ENCODE results near the gene ZBTB40. TPM values are rescaled to one million over a fixed set of nuclear protein-coding genes. Genes with fewer than 3 reads are reported as not detected.

The ZBTB40 gene
- total RNA-seq, 1 donor = 14.8 TPM

- Histone ChIP-seq H3K9me3 (ENCODE audit: low read depth, low read length) (no peaks in the 10 kb centered on the region), H3K4me3 (ENCODE audit: low read length) (no peak overlapping the region), H3K4me1 (ENCODE audit: insufficient read depth, low read length) (no peaks in the 10 kb centered on the region), H3K27me3 (ENCODE audit: insufficient read depth, low read length) (peaks cover 6% of the 10 kb centered on the region)
Observed at GRCh38 chr1:22417466-22417865, 34.2 kb upstream of the ZBTB40 start.

- no peak overlapping the region for H3K4me3 ChIP-seq (ENCODE audit: low read length)
- H3K27me3 ChIP-seq (ENCODE audit: insufficient read depth, low read length) = peaks cover 6% of the 10 kb centered on the region
- no peaks in the 10 kb centered on the region for H3K9me3 ChIP-seq (ENCODE audit: low read depth, low read length)
- no peaks in the 10 kb centered on the region for H3K4me1 ChIP-seq (ENCODE audit: insufficient read depth, low read length)
Observed at GRCh38 chr1:22418312-22418711, 33.3 kb upstream of the ZBTB40 start.

DNA sequence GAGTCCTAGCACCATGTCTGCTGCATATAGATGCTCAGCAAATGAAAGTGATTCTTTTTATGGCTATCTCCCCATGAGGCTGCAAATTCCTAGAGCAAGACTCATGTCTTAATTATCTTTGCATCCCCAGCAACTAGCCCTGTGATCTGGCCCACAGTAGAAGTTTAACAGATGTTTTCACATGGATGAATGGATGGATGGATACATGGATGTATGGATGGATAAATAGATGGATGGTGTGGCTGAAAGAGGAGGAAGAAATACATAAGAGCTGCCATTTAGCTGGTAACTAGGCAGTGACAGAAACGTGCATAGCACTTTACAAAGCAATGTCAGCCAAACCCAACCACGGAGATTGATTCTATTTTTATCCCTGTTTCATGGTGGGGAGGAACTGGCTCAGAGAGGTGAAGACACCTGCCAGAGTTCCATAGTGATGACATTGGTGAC is 32.7 kb upstream of the ZBTB40 start:
- Histone ChIP-seq H3K27me3 (ENCODE audit: insufficient read depth, low read length) (peaks cover 6% of the 10 kb centered on the region), H3K4me1 (ENCODE audit: insufficient read depth, low read length) (no peaks in the 10 kb centered on the region), H3K9me3 (ENCODE audit: low read depth, low read length) (no peaks in the 10 kb centered on the region), H3K4me3 (ENCODE audit: low read length) (no peak overlapping the region)

DNA sequence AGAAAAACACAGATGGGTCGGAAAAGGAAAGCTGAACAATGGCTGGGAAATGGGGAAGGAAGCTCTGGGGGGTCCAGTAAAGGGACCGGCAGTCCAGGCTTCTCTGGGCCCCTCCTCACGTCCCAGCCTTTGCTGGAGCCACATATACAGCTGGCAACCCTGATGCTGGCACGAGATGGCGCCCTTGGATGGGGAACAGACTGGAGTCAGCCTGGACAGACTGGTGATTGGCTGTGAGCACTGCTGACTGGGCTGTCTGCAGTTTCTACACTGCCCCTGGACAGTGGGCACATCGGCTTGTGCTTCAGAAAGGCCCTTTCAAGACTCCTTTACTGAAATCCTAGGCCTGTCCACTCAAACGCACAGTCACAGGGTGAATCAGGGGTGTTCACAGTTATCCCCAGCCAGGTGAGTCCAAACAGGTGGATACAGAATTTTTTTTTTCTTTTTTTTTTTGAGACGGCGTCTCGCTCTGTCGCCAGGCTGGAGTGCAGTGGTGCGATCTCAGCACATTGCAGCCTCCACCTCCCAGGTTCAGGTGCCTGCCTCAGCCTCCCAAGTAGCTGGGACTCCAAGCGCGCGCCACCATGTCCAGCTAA is 31.1 kb upstream of the ZBTB40 start:
- Histone ChIP-seq H3K9me3 (ENCODE audit: low read depth, low read length) (no peaks in the 10 kb centered on the region), H3K27me3 (ENCODE audit: insufficient read depth, low read length) (peaks cover 6% of the 10 kb centered on the region), H3K4me1 (ENCODE audit: insufficient read depth, low read length) (no peaks in the 10 kb centered on the region), H3K4me3 (ENCODE audit: low read length) (no peak overlapping the region)

GRCh38 chr1:22426781-22427180 is 24.9 kb upstream of the ZBTB40 start:
- no peaks in the 10 kb centered on the region for H3K27me3 ChIP-seq (ENCODE audit: insufficient read depth, low read length)
- H3K4me1 ChIP-seq (ENCODE audit: insufficient read depth, low read length) = no peaks in the 10 kb centered on the region
- H3K9me3 ChIP-seq (ENCODE audit: low read depth, low read length) = no peaks in the 10 kb centered on the region
- H3K4me3 ChIP-seq (ENCODE audit: low read length) = no peak overlapping the region

DNA sequence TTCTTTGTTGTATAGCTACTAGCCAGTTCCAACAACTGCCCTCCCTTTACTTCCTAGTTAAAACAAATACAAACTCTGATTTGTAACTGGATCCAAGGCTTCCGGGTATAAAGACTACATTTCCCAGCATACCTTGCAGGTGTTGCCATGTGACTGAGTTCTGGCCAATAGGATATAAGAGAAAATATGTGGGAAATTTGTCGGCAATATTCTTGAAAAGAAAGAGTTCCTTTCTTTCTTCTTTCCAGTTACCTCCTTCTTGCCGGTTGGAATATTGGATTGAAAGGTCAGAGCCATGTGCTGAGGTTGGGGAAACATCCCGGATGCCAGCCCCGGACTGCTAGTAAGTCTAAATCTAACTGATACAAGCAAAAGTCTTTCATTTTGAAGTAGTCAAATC is 23.0 kb upstream of the ZBTB40 start:
- peak overlapping the region; percentile 37 for H3K4me3 ChIP-seq (ENCODE audit: low read length)
- H3K9me3 ChIP-seq (ENCODE audit: low read depth, low read length) = no peaks in the 10 kb centered on the region
- H3K27me3 ChIP-seq (ENCODE audit: insufficient read depth, low read length) = no peaks in the 10 kb centered on the region
- no peaks in the 10 kb centered on the region for H3K4me1 ChIP-seq (ENCODE audit: insufficient read depth, low read length)

DNA sequence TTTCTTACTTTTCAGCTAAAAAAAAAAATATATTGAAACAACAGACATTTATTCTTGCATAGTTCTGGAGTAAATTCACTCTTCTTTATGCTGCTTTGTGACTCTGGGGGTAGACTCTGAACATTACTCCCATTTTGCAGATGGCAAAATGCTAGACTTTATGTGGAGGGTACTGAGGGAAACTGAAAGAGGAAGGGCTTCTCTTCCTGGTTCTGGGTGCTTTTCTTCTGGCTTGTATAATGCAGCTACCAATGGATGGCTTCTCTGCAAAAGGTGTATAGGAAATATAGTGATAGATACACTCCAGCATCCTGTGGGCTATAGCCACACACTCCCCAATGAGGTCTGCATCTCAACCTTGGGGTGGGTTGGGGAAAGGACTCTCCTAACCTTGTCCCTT is 19.7 kb upstream of the ZBTB40 start:
- Histone ChIP-seq H3K9me3 (ENCODE audit: low read depth, low read length) (no peaks in the 10 kb centered on the region), H3K27me3 (ENCODE audit: insufficient read depth, low read length) (no peaks in the 10 kb centered on the region), H3K4me3 (ENCODE audit: low read length) (no peak overlapping the region), H3K4me1 (ENCODE audit: insufficient read depth, low read length) (no peaks in the 10 kb centered on the region)

DNA sequence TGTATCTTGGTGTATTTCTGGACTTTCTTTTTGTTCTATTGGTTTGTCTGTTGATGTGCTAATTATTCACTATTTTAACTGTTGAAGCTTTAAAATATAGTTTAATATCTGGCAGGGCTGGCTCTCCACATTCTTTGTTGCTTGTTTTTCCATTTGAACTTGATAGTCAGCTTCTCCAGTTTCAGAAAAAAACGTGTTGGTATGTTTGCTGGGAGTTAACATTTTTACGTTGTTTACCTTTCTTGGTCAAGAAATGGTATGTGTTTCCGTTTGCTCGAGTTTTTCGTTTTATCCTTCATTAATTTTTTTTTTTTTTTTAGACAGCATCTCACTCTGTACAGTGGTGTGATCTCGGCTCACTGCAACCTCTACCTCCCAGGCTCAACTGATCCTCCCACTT is 16.9 kb upstream of the ZBTB40 start:
- no peaks in the 10 kb centered on the region for H3K27me3 ChIP-seq (ENCODE audit: insufficient read depth, low read length)
- peaks cover 5% of the 10 kb centered on the region for H3K9me3 ChIP-seq (ENCODE audit: low read depth, low read length)
- H3K4me3 ChIP-seq (ENCODE audit: low read length) = no peak overlapping the region
- H3K4me1 ChIP-seq (ENCODE audit: insufficient read depth, low read length) = no peaks in the 10 kb centered on the region

- Histone ChIP-seq H3K4me1 (ENCODE audit: insufficient read depth, low read length) (no peaks in the 10 kb centered on the region), H3K9me3 (ENCODE audit: low read depth, low read length) (peaks cover 21% of the 10 kb centered on the region), H3K4me3 (ENCODE audit: low read length) (no peak overlapping the region), H3K27me3 (ENCODE audit: insufficient read depth, low read length) (no peaks in the 10 kb centered on the region)
Observed at GRCh38 chr1:22436948-22437347, 14.7 kb upstream of the ZBTB40 start.

- H3K4me1 ChIP-seq (ENCODE audit: insufficient read depth, low read length) = no peaks in the 10 kb centered on the region
- H3K27me3 ChIP-seq (ENCODE audit: insufficient read depth, low read length) = no peaks in the 10 kb centered on the region
- H3K4me3 ChIP-seq (ENCODE audit: low read length) = no peak overlapping the region
- H3K9me3 ChIP-seq (ENCODE audit: low read depth, low read length) = peaks cover 21% of the 10 kb centered on the region
Observed at GRCh38 chr1:22437573-22437972, 14.1 kb upstream of the ZBTB40 start.

DNA sequence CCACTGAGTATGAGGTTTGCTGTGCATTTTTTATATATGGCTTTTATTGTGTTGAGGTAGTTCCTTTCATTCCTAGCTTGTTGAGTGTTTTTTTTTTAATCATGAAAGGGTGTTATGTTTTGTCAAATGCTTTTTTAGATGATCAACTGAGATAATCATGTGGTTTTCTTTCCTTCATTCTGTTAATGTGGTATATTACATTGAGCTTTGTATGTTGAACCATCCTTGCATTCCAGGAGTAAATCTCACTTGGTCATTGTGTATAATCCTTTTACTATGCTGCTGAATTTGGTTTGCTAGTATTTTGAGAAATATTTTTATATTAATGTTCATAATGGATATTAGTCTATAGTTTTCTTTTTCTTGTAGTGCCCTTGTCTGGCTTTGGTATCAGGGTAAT is 11.1 kb upstream of the ZBTB40 start:
- Histone ChIP-seq H3K4me3 (ENCODE audit: low read length) (no peak overlapping the region), H3K4me1 (ENCODE audit: insufficient read depth, low read length) (no peaks in the 10 kb centered on the region), H3K9me3 (ENCODE audit: low read depth, low read length) (peaks cover 21% of the 10 kb centered on the region), H3K27me3 (ENCODE audit: insufficient read depth, low read length) (no peaks in the 10 kb centered on the region)

DNA sequence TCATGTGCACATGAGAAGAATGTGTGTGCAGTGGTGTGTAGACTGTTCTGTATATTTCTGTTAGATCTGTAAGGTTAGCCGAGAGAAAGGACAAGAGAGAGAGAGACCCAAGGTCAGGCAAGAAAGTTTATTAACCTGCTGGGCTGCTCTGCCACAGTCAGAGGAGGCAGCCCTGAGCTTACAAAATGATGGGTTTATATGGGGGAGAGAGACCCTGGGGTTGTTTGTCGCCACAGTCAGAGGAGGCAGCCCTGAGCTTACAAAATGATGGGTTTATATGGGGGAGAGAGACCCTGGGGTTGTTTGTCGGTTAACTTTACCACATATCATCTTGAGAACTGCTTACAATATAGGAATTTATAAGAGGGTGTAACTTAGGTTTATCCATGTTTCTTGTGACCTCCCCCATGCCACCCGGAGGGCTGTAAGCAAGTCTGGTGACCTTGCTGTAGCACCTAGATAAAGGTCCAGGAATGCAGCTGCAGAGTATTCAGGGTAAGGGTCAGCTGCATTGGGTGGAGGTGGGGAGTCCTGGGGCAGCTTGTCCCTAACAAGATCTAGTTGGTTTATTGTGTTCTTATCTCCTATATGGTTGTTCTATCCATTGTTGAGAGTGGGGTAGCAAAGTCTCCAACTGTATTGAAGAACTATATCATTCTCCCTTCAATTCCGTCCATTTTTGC is 9.3 kb upstream of the ZBTB40 start:
- no peaks in the 10 kb centered on the region for H3K4me1 ChIP-seq (ENCODE audit: insufficient read depth, low read length)
- H3K9me3 ChIP-seq (ENCODE audit: low read depth, low read length) = peaks cover 21% of the 10 kb centered on the region
- H3K4me3 ChIP-seq (ENCODE audit: low read length) = no peak overlapping the region
- no peaks in the 10 kb centered on the region for H3K27me3 ChIP-seq (ENCODE audit: insufficient read depth, low read length)

DNA sequence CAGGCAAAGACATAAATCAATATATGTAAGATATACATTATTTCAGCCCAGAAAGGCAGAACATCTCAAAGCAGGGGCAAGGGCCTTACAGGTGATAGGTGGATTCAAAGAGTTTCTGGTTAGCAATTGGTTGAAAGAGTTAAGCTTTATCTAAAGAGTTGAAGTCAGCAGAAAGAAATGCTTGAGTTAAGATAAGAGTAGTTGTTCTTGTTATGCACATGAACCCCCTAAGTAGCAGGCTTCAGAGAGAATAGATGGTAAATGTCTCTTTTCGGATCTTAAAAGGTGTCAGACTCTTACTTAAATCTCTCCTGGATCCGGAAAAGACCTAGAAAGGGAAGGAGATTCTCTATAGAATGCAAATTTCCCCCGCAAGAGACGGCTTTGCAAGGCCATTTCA is 8.3 kb upstream of the ZBTB40 start:
- no peaks in the 10 kb centered on the region for H3K27me3 ChIP-seq (ENCODE audit: insufficient read depth, low read length)
- H3K4me3 ChIP-seq (ENCODE audit: low read length) = no peak overlapping the region
- H3K9me3 ChIP-seq (ENCODE audit: low read depth, low read length) = peaks cover 21% of the 10 kb centered on the region
- no peaks in the 10 kb centered on the region for H3K4me1 ChIP-seq (ENCODE audit: insufficient read depth, low read length)

- Histone ChIP-seq H3K4me1 (ENCODE audit: insufficient read depth, low read length) (no peaks in the 10 kb centered on the region), H3K4me3 (ENCODE audit: low read length) (no peak overlapping the region), H3K9me3 (ENCODE audit: low read depth, low read length) (peaks cover 14% of the 10 kb centered on the region), H3K27me3 (ENCODE audit: insufficient read depth, low read length) (no peaks in the 10 kb centered on the region)
Observed at GRCh38 chr1:22444856-22445255, 6.8 kb upstream of the ZBTB40 start.

- peaks cover 13% of the 10 kb centered on the region for H3K4me1 ChIP-seq (ENCODE audit: insufficient read depth, low read length)
- H3K27me3 ChIP-seq (ENCODE audit: insufficient read depth, low read length) = no peaks in the 10 kb centered on the region
- no peak overlapping the region for H3K4me3 ChIP-seq (ENCODE audit: low read length)
- no peaks in the 10 kb centered on the region for H3K9me3 ChIP-seq (ENCODE audit: low read depth, low read length)
Observed at GRCh38 chr1:22447621-22448111, 4.0 kb upstream of the ZBTB40 start.

DNA sequence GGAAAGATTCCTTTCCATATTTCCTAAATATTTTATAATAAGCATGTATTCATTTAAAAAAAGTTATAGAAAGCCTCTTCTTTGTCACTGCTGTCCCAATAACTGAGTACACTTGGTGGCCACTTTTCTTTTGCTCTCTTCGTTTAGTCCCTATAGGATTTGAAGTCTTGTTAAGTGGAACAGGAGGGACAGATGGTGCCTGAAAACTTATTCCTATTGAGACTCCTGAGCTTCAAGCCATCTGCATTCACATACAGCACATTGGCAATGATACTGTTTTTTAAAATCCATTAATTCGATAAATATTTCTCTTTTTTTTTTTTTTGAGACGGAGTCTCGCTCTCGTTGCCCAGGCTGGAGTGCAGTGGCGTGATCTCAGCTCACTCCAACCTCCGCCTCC is 2.0 kb upstream of the ZBTB40 start:
- Histone ChIP-seq H3K4me3 (ENCODE audit: low read length) (no peak overlapping the region), H3K9me3 (ENCODE audit: low read depth, low read length) (no peaks in the 10 kb centered on the region), H3K27me3 (ENCODE audit: insufficient read depth, low read length) (no peaks in the 10 kb centered on the region), H3K4me1 (ENCODE audit: insufficient read depth, low read length) (peaks cover 17% of the 10 kb centered on the region)

Measured in mononuclear cell (primary cell).